Tibial nerve (tissue), 4 donors: ENCODE results near the gene SH2D3A.

Experiments used
- CTCF ChIP-seq, 5 experiments: fragments of 200-600 bp in 3 of 5; fragments of 450-650 bp in 2 of 5; sonication (generic) in 3 of 5; IDR thresholded peaks; one replicate each; pipeline ENCODE4 v1.5.1; 2016 to 2019; ENCODE audit warnings: antibody characterized with exemption in 5 of 5, mild to moderate bottlenecking in 3 of 5, moderate library complexity in 2 of 5
- EP300 ChIP-seq, 2 donors: sonication (generic); formaldehyde crosslinking; IDR thresholded peaks; one replicate each; pipeline ENCODE4 v1.6.1; 2017; ENCODE audit warnings: antibody characterized with exemption in 2 of 2, mild to moderate bottlenecking in 1 of 2
- POLR2A ChIP-seq, 2 donors: fragments of 450-650 bp; IDR thresholded peaks; one replicate each; pipeline ENCODE4 v1.6.1; 2017; ENCODE audit warnings: antibody characterized with exemption in 2 of 2, mild to moderate bottlenecking in 2 of 2, moderate library complexity in 2 of 2

GRCh38 chr19:6754136-6754535 lies 13.1 kb downstream of the SH2D3A start:
- TF ChIP-seq EP300 (IDR thresholded peaks at IDR 0.05) (no peak), CTCF (IDR thresholded peaks at IDR 0.05) (no peak), POLR2A (IDR thresholded peaks at IDR 0.05) (no peak)
